ENCODE results near the gene ZNF501. TPM values are rescaled to one million over a fixed set of nuclear protein-coding genes. Genes with fewer than 3 reads are reported as not detected.

ZNF501 gene
- total and polyA plus RNA-seq, 2 experiments from 2014 or later, result 4.2 to 6.6 TPM

DNA sequence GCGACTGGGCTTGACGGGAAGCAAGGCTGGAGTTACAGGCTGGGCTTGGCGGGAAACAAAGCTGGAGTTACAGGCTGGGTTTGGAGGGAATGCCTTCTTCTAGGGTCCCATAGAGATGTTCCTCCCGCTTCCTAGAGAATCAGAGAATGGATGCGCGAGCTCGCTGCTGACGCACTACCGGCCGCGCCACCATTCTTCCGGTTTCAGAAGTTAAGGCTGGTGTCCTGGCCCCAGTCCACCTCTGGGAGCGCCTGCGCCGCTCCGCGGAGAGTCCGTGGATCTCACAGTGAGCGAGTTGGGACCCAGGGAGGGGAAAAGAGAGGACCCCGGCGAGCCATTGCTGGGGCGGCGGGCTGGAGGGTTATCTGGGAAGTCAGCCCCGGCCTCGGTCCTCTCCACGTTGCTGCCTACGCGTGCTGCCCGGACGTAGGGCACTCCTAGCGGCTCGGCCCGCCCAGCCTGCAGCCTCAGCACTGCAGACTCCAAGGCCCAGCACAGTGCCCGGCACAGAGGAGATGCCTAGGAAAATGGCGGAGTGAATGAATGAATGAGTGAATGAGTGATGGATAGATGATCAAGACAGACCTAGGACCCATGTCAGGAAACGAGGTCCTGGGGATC, 16.9 kb upstream of the ZNF501 start, which contains the start of gene ZNF502:
Gene ZNF502 (plus strand): TSS at position 206 of the 621 bp plus-strand sequence. CDS start 7,602 bp downstream, outside the sequence.
- Histone ChIP-seq H3K4me3 (peak within 1 kb of the TSS; percentile 81), H4K20me1 (replicated peaks; ENCODE audit: insufficient read depth) (no peaks in the 10 kb centered on the region), H3K4me2 (peak within 1 kb of the TSS; percentile 82), H3K4me1 (ENCODE audit: insufficient read depth) (no peaks in the 10 kb centered on the region), H3K36me3 (ENCODE audit: insufficient read depth) (peaks cover 10% of the 10 kb centered on the region), H3K27me3 (ENCODE audit: insufficient read depth) (no peaks in the 10 kb centered on the region), H2AFZ (peak within 1 kb of the TSS; percentile 98), H3F3A (replicated peaks; ENCODE audit: low read depth) (no peaks in the 10 kb centered on the region), H3K79me2 (replicated peaks; ENCODE audit: insufficient read depth) (peaks cover 8% of the 10 kb centered on the region; the same call in 1 of the 2 replicates), H3K9me2 (ENCODE audit: insufficient read depth) (peaks cover 21% of the 10 kb centered on the region), H3K27ac (ENCODE audit: low read depth) (peak within 1 kb of the TSS; percentile 83; the same call in 1 of the 2 replicates)
- peak; percentile 100 for ATAC-seq
- DNase-seq (ENCODE audit: low spot score), result peak; percentile 95
- Mint-ChIP-seq H3K27me3 (ENCODE audit: insufficient read depth, low read depth, poor library complexity) (no peaks in the 10 kb centered on the region), H3K4me3 (peak within 1 kb of the TSS; percentile 97), H3K27ac (peak within 1 kb of the TSS; percentile 88), H3K4me1 (no peaks in the 10 kb centered on the region; the same call in 2 of the 3 replicates), H3K36me3 (ENCODE audit: low read depth) (peaks cover 62% of the 10 kb centered on the region), H3K9me3 (peaks cover 89% of the 10 kb centered on the region)
- peak; percentile 66; the same call in 1 of the 2 replicates for TF ChIP-seq POLR2AphosphoS5 (IDR thresholded peaks at IDR 0.05; ENCODE audit: low read depth)
- no peak for TF ChIP-seq EZH2 (IDR thresholded peaks at IDR 0.05; ENCODE audit: low read depth, unreplicated experiment)
- peak; percentile 96 for TF ChIP-seq CREB1 (CRISPR knock-in tag; IDR thresholded peaks at IDR 0.05; ENCODE audit: low read depth)
- TF ChIP-seq, protein P1, sequence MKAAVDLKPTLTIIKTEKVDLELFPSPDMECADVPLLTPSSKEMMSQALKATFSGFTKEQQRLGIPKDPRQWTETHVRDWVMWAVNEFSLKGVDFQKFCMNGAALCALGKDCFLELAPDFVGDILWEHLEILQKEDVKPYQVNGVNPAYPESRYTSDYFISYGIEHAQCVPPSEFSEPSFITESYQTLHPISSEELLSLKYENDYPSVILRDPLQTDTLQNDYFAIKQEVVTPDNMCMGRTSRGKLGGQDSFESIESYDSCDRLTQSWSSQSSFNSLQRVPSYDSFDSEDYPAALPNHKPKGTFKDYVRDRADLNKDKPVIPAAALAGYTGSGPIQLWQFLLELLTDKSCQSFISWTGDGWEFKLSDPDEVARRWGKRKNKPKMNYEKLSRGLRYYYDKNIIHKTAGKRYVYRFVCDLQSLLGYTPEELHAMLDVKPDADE (IDR thresholded peaks at IDR 0.05), result peak; percentile 84
- TF ChIP-seq, protein P2, sequence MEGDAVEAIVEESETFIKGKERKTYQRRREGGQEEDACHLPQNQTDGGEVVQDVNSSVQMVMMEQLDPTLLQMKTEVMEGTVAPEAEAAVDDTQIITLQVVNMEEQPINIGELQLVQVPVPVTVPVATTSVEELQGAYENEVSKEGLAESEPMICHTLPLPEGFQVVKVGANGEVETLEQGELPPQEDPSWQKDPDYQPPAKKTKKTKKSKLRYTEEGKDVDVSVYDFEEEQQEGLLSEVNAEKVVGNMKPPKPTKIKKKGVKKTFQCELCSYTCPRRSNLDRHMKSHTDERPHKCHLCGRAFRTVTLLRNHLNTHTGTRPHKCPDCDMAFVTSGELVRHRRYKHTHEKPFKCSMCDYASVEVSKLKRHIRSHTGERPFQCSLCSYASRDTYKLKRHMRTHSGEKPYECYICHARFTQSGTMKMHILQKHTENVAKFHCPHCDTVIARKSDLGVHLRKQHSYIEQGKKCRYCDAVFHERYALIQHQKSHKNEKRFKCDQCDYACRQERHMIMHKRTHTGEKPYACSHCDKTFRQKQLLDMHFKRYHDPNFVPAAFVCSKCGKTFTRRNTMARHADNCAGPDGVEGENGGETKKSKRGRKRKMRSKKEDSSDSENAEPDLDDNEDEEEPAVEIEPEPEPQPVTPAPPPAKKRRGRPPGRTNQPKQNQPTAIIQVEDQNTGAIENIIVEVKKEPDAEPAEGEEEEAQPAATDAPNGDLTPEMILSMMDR (conservative IDR thresholded peaks at IDR 0.05; ENCODE audit: low read depth in 2 of 2), result peak in 1 of 2 experiments; percentile 27; a peak in 3 of 4 replicates
- no peak for TF ChIP-seq NANOG (IDR thresholded peaks at IDR 0.05; ENCODE audit: borderline replicate concordance)

DNA sequence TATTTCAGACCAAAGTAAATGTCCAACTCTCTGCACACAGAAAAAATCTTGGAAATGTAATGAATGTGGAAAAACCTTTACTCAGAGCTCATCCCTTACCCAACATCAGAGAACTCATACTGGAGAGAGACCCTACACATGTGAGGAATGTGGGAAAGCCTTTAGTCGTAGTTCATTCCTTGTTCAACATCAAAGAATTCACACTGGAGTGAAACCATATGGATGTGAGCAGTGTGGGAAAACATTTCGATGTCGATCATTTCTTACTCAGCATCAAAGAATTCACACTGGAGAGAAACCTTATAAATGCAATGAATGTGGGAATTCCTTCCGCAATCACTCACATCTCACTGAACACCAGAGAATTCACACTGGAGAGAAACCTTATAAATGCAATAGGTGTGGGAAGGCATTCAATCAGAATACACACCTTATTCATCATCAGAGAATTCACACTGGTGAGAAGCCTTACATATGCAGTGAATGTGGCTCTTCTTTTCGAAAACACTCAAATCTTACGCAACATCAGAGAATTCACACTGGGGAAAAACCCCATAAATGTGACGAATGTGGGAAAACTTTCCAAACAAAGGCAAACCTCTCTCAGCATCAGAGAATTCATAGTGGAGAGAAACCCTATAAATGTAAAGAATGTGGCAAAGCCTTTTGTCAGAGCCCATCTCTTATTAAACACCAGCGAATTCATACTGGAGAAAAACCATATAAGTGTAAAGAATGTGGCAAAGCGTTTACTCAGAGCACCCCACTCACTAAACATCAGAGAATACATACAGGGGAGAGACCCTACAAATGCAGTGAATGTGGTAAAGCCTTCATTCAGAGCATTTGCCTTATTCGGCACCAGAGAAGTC, 8.0 kb upstream of the ZNF501 start:
- H3K4me3 ChIP-seq, result peak overlapping the region; percentile 6; the same call in 1 of the 2 replicates
- peaks cover 49% of the 10 kb centered on the region for H3K36me3 ChIP-seq (ENCODE audit: insufficient read depth)
- peaks cover 91% of the 10 kb centered on the region for H3K36me3 Mint-ChIP-seq (ENCODE audit: low read depth)
- TF ChIP-seq CREB1 (CRISPR knock-in tag; IDR thresholded peaks at IDR 0.05; ENCODE audit: low read depth), result no peak
- no peak for TF ChIP-seq EZH2phosphoT487 (IDR thresholded peaks at IDR 0.05; ENCODE audit: unreplicated experiment)
- TF ChIP-seq STAT1 (IDR thresholded peaks at IDR 0.05; ENCODE audit: unreplicated experiment), result no peak
- TF ChIP-seq, protein P1 (IDR thresholded peaks at IDR 0.05), result no peak
- TF ChIP-seq JUNB (IDR thresholded peaks at IDR 0.05; ENCODE audit: unreplicated experiment), result no peak
- no peak for TF ChIP-seq NANOG (IDR thresholded peaks at IDR 0.05; ENCODE audit: borderline replicate concordance)
- no peak for TF ChIP-seq EZH2 (IDR thresholded peaks at IDR 0.05; ENCODE audit: low read depth, unreplicated experiment)
- TF ChIP-seq, protein P2 (conservative IDR thresholded peaks at IDR 0.05; ENCODE audit: low read depth in 2 of 2), result no peak
- no peak for TF ChIP-seq ZNF331 (CRISPR knock-in tag; IDR thresholded peaks at IDR 0.05; ENCODE audit: low read depth)
- no peak for TF ChIP-seq ZNF114 (CRISPR knock-in tag; IDR thresholded peaks at IDR 0.05)

More for the DNA sequence above, 8.0 kb upstream of the ZNF501 start:
- Mint-ChIP-seq H3K9me3 (peaks cover 96% of the 10 kb centered on the region), H3K27me3 (ENCODE audit: insufficient read depth, low read depth, poor library complexity) (peaks cover 7% of the 10 kb centered on the region), H3K27ac (no peak overlapping the region), H3K4me1 (no peaks in the 10 kb centered on the region), H3K4me3 (no peak overlapping the region)
- ATAC-seq (no peak), DNase-seq (ENCODE audit: low spot score) (peak; percentile 30)
- no peak overlapping the region for H2AFZ ChIP-seq
- no peak overlapping the region for H3K27ac ChIP-seq (ENCODE audit: low read depth)
- no peaks in the 10 kb centered on the region for H3K4me1 ChIP-seq (ENCODE audit: insufficient read depth)
- no peaks in the 10 kb centered on the region for H3F3A ChIP-seq (replicated peaks; ENCODE audit: low read depth)
- H3K79me2 ChIP-seq (replicated peaks; ENCODE audit: insufficient read depth), result no peaks in the 10 kb centered on the region
- no peaks in the 10 kb centered on the region for H3K27me3 ChIP-seq (ENCODE audit: insufficient read depth)
- H4K20me1 ChIP-seq (replicated peaks; ENCODE audit: insufficient read depth), result no peaks in the 10 kb centered on the region
- H3K9me2 ChIP-seq (ENCODE audit: insufficient read depth), result no peaks in the 10 kb centered on the region
- no peak overlapping the region for H3K4me2 ChIP-seq
